Endodermal cell (in vitro differentiated cells): ENCODE data around the gene VPS13A. TPM values are rescaled to one million over a fixed set of nuclear protein-coding genes. Genes with fewer than 3 reads are reported as not detected.

Source experiments
- DNase-seq: peaks from one replicate; pipeline ENCODE4 v3.0.0-alpha.2; 2017
- H3K27ac ChIP-seq: 2 replicates; pipeline ENCODE4 v1.5.1; 2013; ENCODE audit warnings: mild to moderate bottlenecking, low read depth, low read length, moderate library complexity
- H3K27me3 ChIP-seq: 2 replicates; pipeline ENCODE4 v1.6.1; 2013; ENCODE audit warnings: mild to moderate bottlenecking, low read length, moderate library complexity; ENCODE audit not compliant: insufficient read depth, control insufficient read depth, poor library complexity, severe bottlenecking
- H3K36me3 ChIP-seq: 2 replicates; pipeline ENCODE4 v1.7.0; 2013; ENCODE audit warnings: mild to moderate bottlenecking, low read length, moderate library complexity; ENCODE audit not compliant: control insufficient read depth, insufficient read depth
- H3K4me1 ChIP-seq: one replicate; pipeline ENCODE4 v1.7.0; 2013; ENCODE audit warnings: low read length; ENCODE audit not compliant: control insufficient read depth, insufficient read depth
- H3K4me3 ChIP-seq: 2 replicates; pipeline ENCODE4 v1.5.1; 2013; ENCODE audit warnings: mild to moderate bottlenecking, low read length, moderate library complexity
- H3K9ac ChIP-seq: 2 replicates; pipeline ENCODE4 v1.6.1; 2013; ENCODE audit warnings: mild to moderate bottlenecking, low read length, moderate library complexity; ENCODE audit not compliant: poor library complexity, severe bottlenecking; ENCODE audit errors: extremely low read depth
- H3K9me3 ChIP-seq: 2 replicates; pipeline ENCODE4 v1.6.1; 2013; ENCODE audit warnings: mild to moderate bottlenecking, low read length, moderate library complexity; ENCODE audit not compliant: control insufficient read depth
- H3K27ac Mint-ChIP-seq: 2 replicates; pipeline ENCODE4 v1.8.0; 2020; ENCODE audit warnings: mixed read lengths
- H3K27me3 Mint-ChIP-seq: 2 replicates; pipeline ENCODE4 v1.8.0; 2021; ENCODE audit warnings: mild to moderate bottlenecking, mixed read lengths; ENCODE audit not compliant: insufficient read depth
- H3K36me3 Mint-ChIP-seq: 2 replicates; pipeline ENCODE4 v1.8.0; 2020; ENCODE audit warnings: low read depth, mixed read lengths
- H3K4me1 Mint-ChIP-seq: 2 replicates; pipeline ENCODE4 v1.8.0; 2020; ENCODE audit warnings: mixed read lengths
- H3K4me3 Mint-ChIP-seq: 2 replicates; pipeline ENCODE4 v1.8.0; 2020; ENCODE audit warnings: mild to moderate bottlenecking, moderate library complexity, mixed read lengths
- H3K9me3 Mint-ChIP-seq: 2 replicates; pipeline ENCODE4 v1.8.0; 2020; ENCODE audit warnings: mild to moderate bottlenecking, mixed read lengths
- WGBS, 2 experiments: methylation state at CpG; one replicate each; pipeline versions ENCODE4 v1.1.5 to v1.1.7; 2013; ENCODE audit warnings: missing lambda C conversion rate in 2 of 2, mixed read lengths in 1 of 2; ENCODE audit not compliant: insufficient coverage in 1 of 2, insufficient read length in 1 of 2; 5-methylcytosine and 5-hydroxymethylcytosine counted together
- total RNA-seq, 2 donors: library from RNA; stranded (reverse); fragmentation: NEBNext Ultra II Directional in 1 of 2; extraction: Animal tissue kit (Norgen Biotek cat#: 25700) in 1 of 2; gene quantifications; 2 replicates in 1 of 2; 3 replicates in 1 of 2; pipeline ENCODE4 v1.2.1, GENCODE V29; 2021
- TF ChIP-seq, protein P1 (sequence below): fragments of 200-600 bp; sonication (generic); conservative IDR thresholded peaks from 2 replicates; pipeline ENCODE4 v1.5.0; 2021; ENCODE audit warnings: antibody characterized with exemption, mild to moderate bottlenecking

The VPS13A gene
- total RNA-seq, 2 donors from 2014 or later, result 37.2 to 41.6 TPM

DNA sequence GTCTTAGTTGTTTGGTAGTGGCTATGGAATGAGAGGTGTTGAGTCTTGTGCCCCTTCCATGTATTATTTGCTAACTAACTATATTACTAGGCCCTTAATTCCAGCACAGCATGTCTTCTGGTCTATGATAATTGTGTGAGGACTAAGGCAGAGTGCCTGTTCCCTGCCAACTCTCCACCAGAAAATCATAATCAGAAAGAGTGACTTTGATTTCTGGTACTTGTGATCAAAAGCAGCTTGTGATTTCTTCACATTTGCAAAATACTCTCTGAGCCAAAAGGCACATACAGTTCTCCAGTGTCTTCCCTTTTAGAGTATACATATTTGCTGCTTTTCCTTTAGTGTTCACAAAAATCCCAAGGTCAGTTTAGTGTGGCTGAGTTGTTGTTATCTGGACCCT lies 240.9 kb downstream of the VPS13A start:
- no peak overlapping the region for H3K9ac ChIP-seq
- Mint-ChIP-seq H3K27ac (no peak overlapping the region), H3K27me3 (no peaks in the 10 kb centered on the region), H3K4me3 (no peak overlapping the region), H3K36me3 (peaks cover 7% of the 10 kb centered on the region), H3K4me1 (peaks cover 21% of the 10 kb centered on the region), H3K9me3 (peaks cover 3% of the 10 kb centered on the region)
- no peaks in the 10 kb centered on the region for H3K27me3 ChIP-seq
- H3K36me3 ChIP-seq, result peaks cover 3% of the 10 kb centered on the region
- TF ChIP-seq, protein P1, sequence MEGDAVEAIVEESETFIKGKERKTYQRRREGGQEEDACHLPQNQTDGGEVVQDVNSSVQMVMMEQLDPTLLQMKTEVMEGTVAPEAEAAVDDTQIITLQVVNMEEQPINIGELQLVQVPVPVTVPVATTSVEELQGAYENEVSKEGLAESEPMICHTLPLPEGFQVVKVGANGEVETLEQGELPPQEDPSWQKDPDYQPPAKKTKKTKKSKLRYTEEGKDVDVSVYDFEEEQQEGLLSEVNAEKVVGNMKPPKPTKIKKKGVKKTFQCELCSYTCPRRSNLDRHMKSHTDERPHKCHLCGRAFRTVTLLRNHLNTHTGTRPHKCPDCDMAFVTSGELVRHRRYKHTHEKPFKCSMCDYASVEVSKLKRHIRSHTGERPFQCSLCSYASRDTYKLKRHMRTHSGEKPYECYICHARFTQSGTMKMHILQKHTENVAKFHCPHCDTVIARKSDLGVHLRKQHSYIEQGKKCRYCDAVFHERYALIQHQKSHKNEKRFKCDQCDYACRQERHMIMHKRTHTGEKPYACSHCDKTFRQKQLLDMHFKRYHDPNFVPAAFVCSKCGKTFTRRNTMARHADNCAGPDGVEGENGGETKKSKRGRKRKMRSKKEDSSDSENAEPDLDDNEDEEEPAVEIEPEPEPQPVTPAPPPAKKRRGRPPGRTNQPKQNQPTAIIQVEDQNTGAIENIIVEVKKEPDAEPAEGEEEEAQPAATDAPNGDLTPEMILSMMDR, result no peak
- H3K4me3 ChIP-seq, result no peak overlapping the region
- no peaks in the 10 kb centered on the region for H3K9me3 ChIP-seq
- no peaks in the 10 kb centered on the region for H3K4me1 ChIP-seq
- no peak overlapping the region for H3K27ac ChIP-seq
- DNase-seq, result no peak

DNA sequence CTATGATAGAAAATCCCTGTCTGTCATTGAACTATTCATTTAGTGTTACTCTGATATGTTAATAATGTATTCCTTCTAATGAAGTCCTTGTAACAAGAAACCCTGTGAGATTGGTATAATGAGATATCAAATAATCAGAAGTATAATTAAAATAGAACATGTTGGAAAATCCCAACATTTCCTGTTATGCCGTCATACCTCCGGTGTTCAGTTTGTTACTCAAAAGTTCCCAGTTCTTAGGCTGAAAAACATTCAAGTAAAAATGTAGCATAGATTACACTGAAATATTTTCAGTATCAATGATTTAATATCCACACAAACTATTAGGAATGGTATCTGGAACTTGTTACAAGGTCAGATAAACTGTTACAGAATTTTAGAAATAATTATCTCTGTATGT lies 243.3 kb downstream of the VPS13A start:
- H3K36me3 ChIP-seq, result peaks cover 3% of the 10 kb centered on the region
- no peaks in the 10 kb centered on the region for H3K9me3 ChIP-seq
- DNase-seq, result no peak
- peaks cover 21% of the 10 kb centered on the region for H3K4me1 Mint-ChIP-seq
- WGBS, 2 experiments, result 97% methylated on average over 2 of the region's 2 CpGs; no CpG with 5 or more reads in 1 of the 2 experiments
- H3K27ac ChIP-seq, result no peak overlapping the region
- no peak overlapping the region for H3K4me3 Mint-ChIP-seq
- no peak overlapping the region for H3K4me3 ChIP-seq
- H3K27me3 ChIP-seq, result no peaks in the 10 kb centered on the region
- H3K27ac Mint-ChIP-seq, result no peak overlapping the region
- no peaks in the 10 kb centered on the region for H3K4me1 ChIP-seq
- no peaks in the 10 kb centered on the region for H3K27me3 Mint-ChIP-seq
- H3K9me3 Mint-ChIP-seq, result no peaks in the 10 kb centered on the region
- H3K36me3 Mint-ChIP-seq, result peaks cover 3% of the 10 kb centered on the region
- H3K9ac ChIP-seq, result no peak overlapping the region
- TF ChIP-seq, protein P1, result no peak

DNA sequence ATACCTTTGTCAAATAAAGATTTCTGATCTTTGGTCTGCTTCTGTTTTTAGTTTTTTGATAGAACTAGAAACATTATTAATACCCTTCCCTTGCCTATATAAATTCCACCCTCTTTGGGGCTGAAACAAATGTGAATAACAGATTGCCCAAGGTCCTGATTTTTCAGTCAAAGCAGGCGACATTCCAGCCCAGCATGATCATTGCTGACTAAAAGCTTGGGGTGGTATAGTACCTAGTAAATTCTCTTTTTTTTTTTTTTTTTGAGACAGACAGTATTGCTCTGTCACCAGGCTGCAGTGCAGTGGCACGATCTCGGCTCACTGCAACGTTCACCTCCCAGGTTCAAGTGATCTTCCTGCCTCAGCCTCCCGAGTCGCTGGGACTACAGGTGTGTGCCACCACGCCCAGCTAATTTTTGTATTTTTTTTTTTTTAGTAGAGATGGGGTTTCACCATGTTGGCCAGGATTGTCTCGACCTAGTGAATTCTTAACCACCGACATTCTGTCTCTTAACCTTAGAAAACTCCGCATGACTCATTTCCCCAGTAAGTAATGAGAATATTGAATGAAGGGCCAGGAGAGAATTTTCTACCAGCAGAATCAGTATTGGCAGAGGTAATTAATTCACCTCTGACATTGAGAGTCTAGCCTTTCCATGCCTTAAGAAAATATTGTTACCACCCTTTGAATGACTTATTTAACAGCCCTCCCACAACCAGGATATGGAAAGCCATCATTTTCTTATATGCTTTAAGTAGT lies 244.4 kb downstream of the VPS13A start:
- H3K4me1 Mint-ChIP-seq, result peaks cover 19% of the 10 kb centered on the region
- H3K27me3 Mint-ChIP-seq, result no peaks in the 10 kb centered on the region
- H3K9ac ChIP-seq, result no peak overlapping the region
- 80 to 97% methylated on average over 1 to 10 of the region's 10 CpGs for WGBS, 2 experiments
- H3K36me3 ChIP-seq, result no peaks in the 10 kb centered on the region
- no peak overlapping the region for H3K27ac Mint-ChIP-seq
- no peak overlapping the region for H3K4me3 Mint-ChIP-seq
- H3K4me3 ChIP-seq, result no peak overlapping the region
- no peaks in the 10 kb centered on the region for H3K27me3 ChIP-seq
- H3K27ac ChIP-seq, result no peak overlapping the region
- H3K4me1 ChIP-seq, result no peaks in the 10 kb centered on the region
- H3K9me3 ChIP-seq, result no peaks in the 10 kb centered on the region
- no peaks in the 10 kb centered on the region for H3K36me3 Mint-ChIP-seq
- TF ChIP-seq, protein P1, result no peak
- H3K9me3 Mint-ChIP-seq, result no peaks in the 10 kb centered on the region
- DNase-seq, result no peak
